Femur (tissue), 1 donor: ENCODE results near the gene PPM1N.

ENCODE experiments used
- DNase-seq: peaks from one replicate; pipeline ENCODE4 v3.0.0-alpha.2; 2017

Gene PPM1N

GRCh38 chr19:45542234-45542668 lies 44.0 kb downstream of the PPM1N start:
- DNase-seq: no peak

GRCh38 chr19:45547211-45547770 lies 49.0 kb downstream of the PPM1N start:
- DNase-seq: no peak

GRCh38 chr19:45547965-45548609 lies 49.8 kb downstream of the PPM1N start:
- no peak for DNase-seq
